Measurements from ENCODE around the gene POU6F1.

GRCh38 chr12:51225234-51225633 is 7.4 kb upstream of the POU6F1 start:
- no peak for TF ChIP-seq CTCF (IDR thresholded peaks at IDR 0.05)
- TF ChIP-seq POLR2A (IDR thresholded peaks at IDR 0.05): no peak
- TF ChIP-seq POLR2AphosphoS5 (IDR thresholded peaks at IDR 0.05; ENCODE audit: insufficient read depth in 1 of 2, low read depth in 1 of 2): no peak
